SU-DHL-6 (cell line): ENCODE results near the gene PDLIM4.

Source experiments
- CTCF ChIP-seq: fragments of 200-600 bp; sonication (generic); IDR thresholded peaks from one replicate; pipeline ENCODE4 v1.5.1; 2017; ENCODE audit warnings: antibody characterized with exemption, mild to moderate bottlenecking, low read length, moderate library complexity; ENCODE audit not compliant: insufficient read depth, poor library complexity, severe bottlenecking
- EZH2phosphoT487 ChIP-seq: fragments of 200-600 bp; sonication (generic), shearing (Covaris generic); conservative IDR thresholded peaks from 2 replicates; pipeline ENCODE4 v1.6.1; 2018; ENCODE audit warnings: mild to moderate bottlenecking, antibody characterized with exemption, low read length, moderate library complexity, mixed read lengths

- TF ChIP-seq CTCF = no peak
- TF ChIP-seq EZH2phosphoT487 = no peak
These were observed 10.7 kb downstream of the PDLIM4 start for GRCh38 chr5:132267931-132268768.
